Transverse colon (tissue), 3 donors: ENCODE measurements around the gene PI4K2A.

ENCODE experiments used
- POLR2A ChIP-seq: fragments of 450-650 bp; IDR thresholded peaks from one replicate; pipeline ENCODE4 v1.6.1; 2016; ENCODE audit warnings: antibody characterized with exemption, mild to moderate bottlenecking, moderate library complexity
- TF ChIP-seq, protein P1 (sequence below), 5 experiments: fragments of 200-600 bp in 3 of 5; fragments of 450-650 bp in 2 of 5; sonication (generic) in 3 of 5; IDR thresholded peaks; 1 replicate in 2 of 5; 2 replicates in 3 of 5; pipeline ENCODE4 v1.5.1; 2016 to 2017; ENCODE audit warnings: antibody characterized with exemption in 5 of 5, inconsistent platforms in 3 of 5, mild to moderate bottlenecking in 2 of 5, moderate library complexity in 1 of 5

DNA sequence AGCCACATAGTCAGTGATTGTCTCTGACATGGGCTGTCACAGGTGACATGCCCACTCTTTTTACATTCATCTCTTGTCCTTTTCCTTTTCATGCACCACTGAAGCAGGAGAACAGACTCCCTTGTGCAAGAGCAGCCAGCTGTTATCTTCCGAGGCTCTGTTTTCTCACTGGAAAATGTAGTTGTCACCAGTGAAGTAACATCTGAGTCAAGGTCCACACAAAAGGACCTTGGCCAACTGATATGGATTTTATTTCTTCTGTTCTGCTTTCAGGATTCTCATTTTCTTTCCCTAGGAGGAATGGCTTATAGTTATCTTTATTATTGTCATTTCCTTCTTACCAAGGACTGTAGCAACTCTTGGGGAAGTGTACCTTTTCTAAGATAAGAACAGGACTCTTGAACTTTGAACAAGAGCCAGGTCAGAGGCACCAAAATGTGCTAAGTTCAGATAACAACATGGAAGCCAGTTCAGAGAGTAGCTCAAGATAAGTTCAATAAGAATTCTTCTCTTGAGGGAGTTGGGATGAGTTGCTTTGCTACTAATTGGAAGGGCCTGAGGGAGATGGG, 23.9 kb downstream of the PI4K2A start:
- TF ChIP-seq, protein P1, sequence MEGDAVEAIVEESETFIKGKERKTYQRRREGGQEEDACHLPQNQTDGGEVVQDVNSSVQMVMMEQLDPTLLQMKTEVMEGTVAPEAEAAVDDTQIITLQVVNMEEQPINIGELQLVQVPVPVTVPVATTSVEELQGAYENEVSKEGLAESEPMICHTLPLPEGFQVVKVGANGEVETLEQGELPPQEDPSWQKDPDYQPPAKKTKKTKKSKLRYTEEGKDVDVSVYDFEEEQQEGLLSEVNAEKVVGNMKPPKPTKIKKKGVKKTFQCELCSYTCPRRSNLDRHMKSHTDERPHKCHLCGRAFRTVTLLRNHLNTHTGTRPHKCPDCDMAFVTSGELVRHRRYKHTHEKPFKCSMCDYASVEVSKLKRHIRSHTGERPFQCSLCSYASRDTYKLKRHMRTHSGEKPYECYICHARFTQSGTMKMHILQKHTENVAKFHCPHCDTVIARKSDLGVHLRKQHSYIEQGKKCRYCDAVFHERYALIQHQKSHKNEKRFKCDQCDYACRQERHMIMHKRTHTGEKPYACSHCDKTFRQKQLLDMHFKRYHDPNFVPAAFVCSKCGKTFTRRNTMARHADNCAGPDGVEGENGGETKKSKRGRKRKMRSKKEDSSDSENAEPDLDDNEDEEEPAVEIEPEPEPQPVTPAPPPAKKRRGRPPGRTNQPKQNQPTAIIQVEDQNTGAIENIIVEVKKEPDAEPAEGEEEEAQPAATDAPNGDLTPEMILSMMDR (IDR thresholded peaks at IDR 0.05): no peak
- no peak for TF ChIP-seq POLR2A
